CD4-positive, alpha-beta memory T cell (primary cell): ENCODE data around the gene NFKBIA. TPM values are rescaled to one million over a fixed set of nuclear protein-coding genes. Genes with fewer than 3 reads are reported as not detected.
A peak's percentile ranks its signal among the peaks of the same experiment; 100 is the strongest.

Experiments used
- CTCF ChIA-PET: fragments of 350-600 bp; sonication (Branson Sonifier 250); formaldehyde crosslinking; loops from one replicate; lab custom pipeline; 2021; ENCODE audit warnings: inconsistent platforms; ENCODE audit not compliant: partially characterized antibody; lab: Charles Lee
- POLR2A ChIA-PET: fragments of 350-600 bp; sonication (Branson Sonifier 250); formaldehyde crosslinking; loops from one replicate; lab custom pipeline; 2021; ENCODE audit not compliant: partially characterized antibody; lab: Charles Lee
- DNase-seq, 5 donors: peaks; one replicate each; pipeline versions ENCODE4 v3.0.0 to v3.0.0-alpha.2; 2020 to 2022; ENCODE audit warnings: mixed read lengths in 1 of 5
- H3K27ac ChIP-seq: one replicate; pipeline ENCODE4 v1.7.0; 2013; ENCODE audit warnings: low read depth, low read length
- H3K27me3 ChIP-seq: 2 replicates; pipeline ENCODE4 v1.7.0; 2013; ENCODE audit warnings: mild to moderate bottlenecking, low read length, moderate library complexity; ENCODE audit not compliant: insufficient read depth
- H3K36me3 ChIP-seq: 2 replicates; pipeline ENCODE4 v1.7.0; 2013; ENCODE audit warnings: mild to moderate bottlenecking, low read length, moderate library complexity; ENCODE audit not compliant: insufficient read depth
- H3K4me1 ChIP-seq: 2 replicates; pipeline ENCODE4 v1.7.0; 2013; ENCODE audit warnings: mild to moderate bottlenecking, low read length, moderate library complexity; ENCODE audit not compliant: insufficient read depth
- H3K4me3 ChIP-seq, 2 donors: one replicate each; pipeline ENCODE4 v1.7.0; 2013; ENCODE audit warnings: low read length in 2 of 2, mild to moderate bottlenecking in 1 of 2
- H3K9me3 ChIP-seq, 2 donors: one replicate each; pipeline ENCODE4 v1.7.0; 2013; ENCODE audit warnings: low read length in 2 of 2, control low read depth in 1 of 2; ENCODE audit not compliant: control insufficient read depth in 1 of 2
- H3K27ac Mint-ChIP-seq, 7 donors: one replicate each; pipeline ENCODE4 v1.8.0; 2020 to 2021; ENCODE audit warnings: mixed read lengths in 7 of 7, mild to moderate bottlenecking in 6 of 7, inconsistent platforms in 3 of 7, moderate library complexity in 3 of 7
- H3K27me3 Mint-ChIP-seq, 2 donors: one replicate each; pipeline ENCODE4 v1.8.0; 2020 to 2021; ENCODE audit warnings: mixed read lengths in 2 of 2
- H3K36me3 Mint-ChIP-seq, 2 donors: one replicate each; pipeline ENCODE4 v1.8.0; 2020 to 2021; ENCODE audit warnings: mixed read lengths in 2 of 2, inconsistent platforms in 1 of 2, mild to moderate bottlenecking in 1 of 2
- H3K4me1 Mint-ChIP-seq, 4 donors: one replicate each; pipeline ENCODE4 v1.8.0; 2020 to 2021; ENCODE audit warnings: mixed read lengths in 4 of 4, mild to moderate bottlenecking in 1 of 4
- H3K4me3 Mint-ChIP-seq, 8 donors: one replicate each; pipeline ENCODE4 v1.8.0; 2020 to 2021; ENCODE audit warnings: mixed read lengths in 8 of 8, mild to moderate bottlenecking in 7 of 8, moderate library complexity in 6 of 8, inconsistent platforms in 3 of 8
- H3K9me3 Mint-ChIP-seq, 8 donors: one replicate each; pipeline ENCODE4 v1.8.0; 2020 to 2021; ENCODE audit warnings: mixed read lengths in 8 of 8, mild to moderate bottlenecking in 5 of 8, inconsistent platforms in 3 of 8, moderate library complexity in 1 of 8
- intact Hi-C: fragments of 100-400 bp; cut with micrococcal nuclease; formaldehyde crosslinking; loops from one replicate; pipeline ENCODE4 v1.15.1; 2023
- polyA plus RNA-seq, 2 donors: library from polyadenylated mRNA; unstranded; fragments of 300-500 nt; fragmentation: Illumina TruSeq; gene quantifications; one replicate each; pipeline ENCODE4 v1.2.3, GENCODE V29; 2021
- total RNA-seq, 2 experiments: library from RNA; stranded (reverse); gene quantifications; one replicate each; pipeline ENCODE4 v1.2.3, GENCODE V29; 2021

The NFKBIA gene
- total and polyA plus RNA-seq, 4 experiments from 2014 or later = 119 to 833 (median 227) TPM

GRCh38 chr14:35405304-35405996, 901 bp upstream of the NFKBIA start:
- peak overlapping the region; percentile 86 to 88 for H3K4me3 ChIP-seq
- peaks cover 31% of the 10 kb centered on the region for H3K36me3 ChIP-seq
- intact Hi-C loops = loop anchor here (2.0 kb wide), 1 partner anchor 17 kb away; no protein-coding TSS in a partner anchor
- DNase-seq = peak in 2 of 5 donors; percentile 11 to 25
- Mint-ChIP-seq H3K9me3 (peaks cover 0 to 5% (median 0%) of the 10 kb centered on the region in 8 donors), H3K27ac (peak overlapping the region; percentile 95 to 100 (median 99)), H3K36me3 (peaks cover 32 to 39% of the 10 kb centered on the region in 2 donors), H3K27me3 (peaks cover 0 to 2% of the 10 kb centered on the region in 2 donors), H3K4me1 (peaks cover 34 to 64% (median 45%) of the 10 kb centered on the region in 4 donors), H3K4me3 (peak overlapping the region; percentile 90 to 96 (median 94))
- H3K27ac ChIP-seq = peak overlapping the region; percentile 100
- H3K4me1 ChIP-seq = peaks cover 54% of the 10 kb centered on the region
- H3K9me3 ChIP-seq = no peaks in the 10 kb centered on the region
- H3K27me3 ChIP-seq = no peaks in the 10 kb centered on the region
- ChIA-PET POLR2A (interaction anchor here (0.6 to 6.5 kb wide), 37 partner anchors 11 to 738 kb away, joined by 3 to 167 read pairs (median 5); partner anchors contain the start of genes FAM177A1, PPP2R3C, PRORP and PSMA6), CTCF (interaction anchor here (0.9 to 6.5 kb wide), 29 partner anchors 10 to 733 kb away, joined by 3 to 81 read pairs (median 4); partner anchors contain the start of genes FAM177A1, PPP2R3C, PSMA6 and SRP54)

- peaks cover 31% of the 10 kb centered on the region for H3K36me3 ChIP-seq
- Mint-ChIP-seq H3K4me3 (peak overlapping the region; percentile 93 to 97 (median 95)), H3K36me3 (peaks cover 38 to 53% of the 10 kb centered on the region in 2 donors), H3K27me3 (peaks cover 0 to 2% of the 10 kb centered on the region in 2 donors), H3K9me3 (peaks cover 0 to 5% (median 0%) of the 10 kb centered on the region in 8 donors), H3K4me1 (peaks cover 37 to 78% (median 53%) of the 10 kb centered on the region in 4 donors), H3K27ac (peak overlapping the region; percentile 99 to 100 (median 99))
- H3K27me3 ChIP-seq = no peaks in the 10 kb centered on the region
- intact Hi-C loops = loop anchor here (1.0 to 5.0 kb wide), 10 partner anchors 13 to 867 kb away; partner anchors contain the start of genes EAPP, FAM177A1, PRORP and PSMA6
- H3K4me1 ChIP-seq = peaks cover 60% of the 10 kb centered on the region
- H3K9me3 ChIP-seq = no peaks in the 10 kb centered on the region
- peak overlapping the region; percentile 88 to 98 for H3K4me3 ChIP-seq
- POLR2A ChIA-PET = interaction anchor here (0.6 to 6.5 kb wide), 51 partner anchors 10 to 1385 kb away, joined by 3 to 167 read pairs (median 5); partner anchors contain the start of genes BRMS1L, CFL2, EAPP and FAM177A1
- peak overlapping the region; percentile 100 for H3K27ac ChIP-seq
- peak; percentile 94 to 95 (median 94) for DNase-seq
- CTCF ChIA-PET = interaction anchor here (1.0 to 6.5 kb wide), 21 partner anchors 11 to 421 kb away, joined by 3 to 81 read pairs (median 6); partner anchors contain the start of genes FAM177A1, PSMA6 and SRP54
These were observed 723 bp downstream of the NFKBIA start for GRCh38 chr14:35403603-35404448.

GRCh38 chr14:35403114-35403602, 1.4 kb downstream of the NFKBIA start:
- peaks cover 0 to 2% of the 10 kb centered on the region in 2 donors for H3K27me3 Mint-ChIP-seq
- POLR2A ChIA-PET = interaction anchor here (0.6 to 6.5 kb wide), 40 partner anchors 9 to 1384 kb away, joined by 3 to 167 read pairs (median 5); partner anchors contain the start of genes BRMS1L, CFL2, EAPP and FAM177A1
- H3K36me3 ChIP-seq = peaks cover 31% of the 10 kb centered on the region
- peaks cover 60% of the 10 kb centered on the region for H3K4me1 ChIP-seq
- peak in 4 of 5 donors; percentile 32 to 75 (median 36) for DNase-seq
- CTCF ChIA-PET = interaction anchor here (1.0 to 6.5 kb wide), 17 partner anchors 10 to 420 kb away, joined by 3 to 81 read pairs (median 5); partner anchors contain the start of genes FAM177A1, PSMA6 and SRP54
- H3K27ac Mint-ChIP-seq = peak overlapping the region; percentile 99 to 100 (median 99)
- H3K27me3 ChIP-seq = no peaks in the 10 kb centered on the region
- H3K9me3 ChIP-seq = no peaks in the 10 kb centered on the region
- peak overlapping the region; percentile 88 to 98 for H3K4me3 ChIP-seq
- peaks cover 0 to 8% (median 0%) of the 10 kb centered on the region in 8 donors for H3K9me3 Mint-ChIP-seq
- H3K27ac ChIP-seq = peak overlapping the region; percentile 100
- peak overlapping the region; percentile 93 to 97 (median 94) for H3K4me3 Mint-ChIP-seq
- H3K36me3 Mint-ChIP-seq = peaks cover 43 to 56% of the 10 kb centered on the region in 2 donors
- intact Hi-C loops = loop anchor here (2.0 to 5.0 kb wide), 5 partner anchors 14 to 866 kb away; partner anchors contain the start of gene EAPP
- peaks cover 39 to 83% (median 56%) of the 10 kb centered on the region in 4 donors for H3K4me1 Mint-ChIP-seq

- Histone ChIP-seq H3K4me1 (peaks cover 60% of the 10 kb centered on the region), H3K27me3 (no peaks in the 10 kb centered on the region)
- POLR2A ChIA-PET = interaction anchor here (0.5 to 6.5 kb wide), 18 partner anchors 9 to 654 kb away, joined by 3 to 167 read pairs (median 22); partner anchors contain the start of genes FAM177A1, PPP2R3C, PRORP and PSMA6
These were observed 2.0 kb downstream of the NFKBIA start for GRCh38 chr14:35402323-35403113.

GRCh38 chr14:35401422-35402265, 2.9 kb downstream of the NFKBIA start:
- H3K36me3 ChIP-seq = peaks cover 31% of the 10 kb centered on the region
- Mint-ChIP-seq H3K9me3 (peaks cover 0 to 8% (median 0%) of the 10 kb centered on the region in 8 donors), H3K27ac (peak overlapping the region; percentile 99 to 100 (median 99)), H3K36me3 (peaks cover 44 to 60% of the 10 kb centered on the region in 2 donors), H3K4me3 (peak overlapping the region; percentile 93 to 97 (median 94)), H3K27me3 (peaks cover 0 to 2% of the 10 kb centered on the region in 2 donors), H3K4me1 (peaks cover 39 to 82% (median 56%) of the 10 kb centered on the region in 4 donors)
- no peaks in the 10 kb centered on the region for H3K9me3 ChIP-seq
- no peaks in the 10 kb centered on the region for H3K27me3 ChIP-seq
- CTCF ChIA-PET = interaction anchor here (0.9 to 6.5 kb wide), 13 partner anchors 9 to 356 kb away, joined by 3 to 81 read pairs (median 4); partner anchors contain the start of genes FAM177A1 and PSMA6
- H3K4me1 ChIP-seq = peaks cover 57% of the 10 kb centered on the region
- peak overlapping the region; percentile 88 to 98 for H3K4me3 ChIP-seq
- H3K27ac ChIP-seq = peak overlapping the region; percentile 100
- peak in 2 of 5 donors; percentile 17 to 21 for DNase-seq
- intact Hi-C loops = loop anchor here (2.0 to 5.0 kb wide), 5 partner anchors 15 to 864 kb away; partner anchors contain the start of gene EAPP
- POLR2A ChIA-PET = interaction anchor here (0.7 to 6.5 kb wide), 15 partner anchors 8 to 653 kb away, joined by 3 to 167 read pairs (median 26); partner anchors contain the start of genes FAM177A1, PPP2R3C, PRORP and PSMA6

More at GRCh38 chr14:35402323-35403113, 2.0 kb downstream of the NFKBIA start:
- no peaks in the 10 kb centered on the region for H3K9me3 ChIP-seq
- DNase-seq = peak; percentile 54 to 71 (median 60)
- H3K36me3 ChIP-seq = peaks cover 31% of the 10 kb centered on the region
- Mint-ChIP-seq H3K9me3 (peaks cover 0 to 8% (median 0%) of the 10 kb centered on the region in 8 donors), H3K27ac (peak overlapping the region; percentile 99 to 100 (median 99)), H3K4me3 (peak overlapping the region; percentile 93 to 97 (median 94)), H3K27me3 (peaks cover 0 to 2% of the 10 kb centered on the region in 2 donors), H3K36me3 (peaks cover 44 to 58% of the 10 kb centered on the region in 2 donors), H3K4me1 (peaks cover 42 to 86% (median 58%) of the 10 kb centered on the region in 4 donors)
- intact Hi-C loops = loop anchor here (2.0 to 5.0 kb wide), 5 partner anchors 14 to 865 kb away; partner anchors contain the start of gene EAPP
- peak overlapping the region; percentile 88 to 98 for H3K4me3 ChIP-seq
- CTCF ChIA-PET = interaction anchor here (0.9 to 6.5 kb wide), 16 partner anchors 10 to 357 kb away, joined by 3 to 81 read pairs (median 4); partner anchors contain the start of genes FAM177A1 and PSMA6
- peak overlapping the region; percentile 100 for H3K27ac ChIP-seq
